WERI-Rb-1 (cell line): ENCODE results near the gene TSPAN32.

Experiments
- DNase-seq: peaks from one replicate; pipeline ENCODE4 v3.0.0-alpha.2; 2020
- H3K27ac ChIP-seq: fragments of 250-450 bp; sonication (Bioruptor Pico); 2 replicates; pipeline ENCODE4 v1.5.1; 2020; ENCODE audit warnings: mild to moderate bottlenecking, moderate library complexity
- H3K27me3 ChIP-seq: fragments of 250-450 bp; sonication (Bioruptor Pico); 2 replicates; pipeline ENCODE4 v1.5.1; 2021; ENCODE audit warnings: mild to moderate bottlenecking, low read depth, moderate library complexity; ENCODE audit not compliant: insufficient read depth, severe bottlenecking
- H3K36me3 ChIP-seq: fragments of 250-450 bp; sonication (Bioruptor Pico); 2 replicates; pipeline ENCODE4 v1.5.1; 2020; ENCODE audit warnings: mild to moderate bottlenecking, moderate library complexity
- H3K4me3 ChIP-seq: 2 replicates; pipeline ENCODE4 v1.5.1; 2011; ENCODE audit warnings: low read depth, mild to moderate bottlenecking, control low read depth, low read length
- H3K9me3 ChIP-seq: fragments of 250-450 bp; sonication (Bioruptor Pico); 2 replicates; pipeline ENCODE4 v1.5.1; 2021; ENCODE audit warnings: mild to moderate bottlenecking, moderate library complexity; ENCODE audit not compliant: severe bottlenecking
- TF ChIP-seq, protein P1 (sequence below): IDR thresholded peaks from 2 replicates; pipeline ENCODE4 v1.5.1; 2011; ENCODE audit warnings: low read depth, mild to moderate bottlenecking, control low read depth, inconsistent platforms, low read length

Gene TSPAN32

DNA sequence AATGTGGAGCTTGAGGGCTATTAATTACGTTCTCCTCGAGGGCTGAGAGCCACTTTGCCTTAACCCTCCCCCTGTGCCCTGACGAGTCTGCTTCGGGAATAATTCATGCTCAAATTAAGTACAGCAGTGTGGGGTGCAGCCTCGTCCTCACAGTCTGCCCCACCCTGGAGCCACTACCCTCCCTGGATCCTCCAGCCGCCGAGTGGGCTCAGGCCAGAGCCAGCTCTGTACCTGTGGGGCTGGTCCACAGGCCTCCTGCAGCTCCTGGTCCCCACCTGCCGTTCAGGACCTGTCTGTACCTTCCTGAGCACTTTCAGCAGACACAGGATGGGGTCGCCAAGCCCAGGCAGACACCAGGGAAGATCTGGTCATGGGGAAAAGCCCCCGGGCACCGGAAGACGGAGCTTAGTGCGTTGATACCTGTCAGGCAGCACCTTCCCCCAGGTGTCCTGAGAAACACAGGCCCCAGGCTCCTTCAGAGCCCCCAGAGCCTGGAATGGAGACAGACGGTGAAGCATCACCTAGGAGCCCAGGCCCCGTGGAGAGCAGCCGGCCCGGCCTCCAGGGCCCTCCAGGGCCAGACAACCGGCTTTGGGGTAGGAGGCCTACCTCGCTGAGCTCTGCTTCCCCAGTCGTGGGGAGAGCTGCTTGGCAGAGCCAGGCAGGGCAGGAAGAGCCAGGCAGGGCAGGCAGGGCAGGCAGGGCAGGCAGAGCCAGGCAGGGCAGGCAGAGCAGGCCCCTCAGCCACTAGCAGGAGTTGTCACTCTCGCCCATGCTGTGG is 9.7 kb downstream of the TSPAN32 start:
- TF ChIP-seq, protein P1, sequence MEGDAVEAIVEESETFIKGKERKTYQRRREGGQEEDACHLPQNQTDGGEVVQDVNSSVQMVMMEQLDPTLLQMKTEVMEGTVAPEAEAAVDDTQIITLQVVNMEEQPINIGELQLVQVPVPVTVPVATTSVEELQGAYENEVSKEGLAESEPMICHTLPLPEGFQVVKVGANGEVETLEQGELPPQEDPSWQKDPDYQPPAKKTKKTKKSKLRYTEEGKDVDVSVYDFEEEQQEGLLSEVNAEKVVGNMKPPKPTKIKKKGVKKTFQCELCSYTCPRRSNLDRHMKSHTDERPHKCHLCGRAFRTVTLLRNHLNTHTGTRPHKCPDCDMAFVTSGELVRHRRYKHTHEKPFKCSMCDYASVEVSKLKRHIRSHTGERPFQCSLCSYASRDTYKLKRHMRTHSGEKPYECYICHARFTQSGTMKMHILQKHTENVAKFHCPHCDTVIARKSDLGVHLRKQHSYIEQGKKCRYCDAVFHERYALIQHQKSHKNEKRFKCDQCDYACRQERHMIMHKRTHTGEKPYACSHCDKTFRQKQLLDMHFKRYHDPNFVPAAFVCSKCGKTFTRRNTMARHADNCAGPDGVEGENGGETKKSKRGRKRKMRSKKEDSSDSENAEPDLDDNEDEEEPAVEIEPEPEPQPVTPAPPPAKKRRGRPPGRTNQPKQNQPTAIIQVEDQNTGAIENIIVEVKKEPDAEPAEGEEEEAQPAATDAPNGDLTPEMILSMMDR, result no peak
- DNase-seq, result no peak
- H3K27ac ChIP-seq, result no peak overlapping the region

DNA sequence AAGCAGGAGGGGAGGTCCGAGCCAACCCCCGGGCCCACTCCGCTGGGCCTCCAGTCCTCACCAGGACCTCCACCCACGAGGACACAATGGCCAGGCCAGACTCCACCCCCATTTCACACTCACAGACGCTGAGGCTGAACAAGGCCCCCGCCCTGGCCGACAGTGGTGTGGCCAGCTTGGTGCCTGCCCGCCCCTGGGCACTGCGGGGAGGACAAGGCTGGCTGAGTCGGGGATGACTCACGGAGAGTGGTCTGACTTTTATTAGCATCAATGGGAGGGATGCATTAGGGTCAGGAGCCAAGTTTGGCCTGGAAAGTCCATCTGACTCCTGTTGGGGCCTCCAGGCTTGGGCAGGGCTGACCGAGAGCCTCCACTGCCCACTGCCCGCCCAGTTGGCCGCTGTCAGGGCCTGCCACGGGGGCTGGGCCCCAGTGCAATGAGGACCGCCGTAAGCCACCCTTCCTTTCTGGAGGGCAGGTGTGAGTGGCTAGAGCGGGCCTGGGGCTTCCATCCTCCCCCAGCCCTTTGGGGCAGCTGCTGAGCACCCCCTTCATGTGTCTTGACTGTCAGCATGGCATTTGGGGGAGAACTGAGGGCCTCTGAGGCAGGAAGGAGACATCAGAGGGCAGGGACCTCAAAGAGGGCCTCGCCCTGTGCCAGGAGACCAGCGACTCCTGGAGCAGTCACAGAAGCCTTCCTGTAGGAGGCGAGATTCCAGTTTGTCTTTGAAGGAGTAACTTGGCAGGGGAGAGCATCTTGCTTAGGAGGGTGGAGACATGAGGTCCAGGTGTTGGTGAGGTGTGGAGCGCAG is 10.6 kb downstream of the TSPAN32 start:
- Histone ChIP-seq H3K27ac (no peak overlapping the region), H3K9me3 (no peaks in the 10 kb centered on the region), H3K27me3 (peaks cover 9% of the 10 kb centered on the region), H3K36me3 (no peaks in the 10 kb centered on the region), H3K4me3 (no peak overlapping the region)
- DNase-seq, result no peak
- TF ChIP-seq, protein P1, result 0 out of 2 replicates have a peak, but pooled peaks have one; percentile 2

More for the DNA sequence above, 9.7 kb downstream of the TSPAN32 start:
- Histone ChIP-seq H3K9me3 (no peaks in the 10 kb centered on the region), H3K36me3 (no peaks in the 10 kb centered on the region), H3K27me3 (peaks cover 3% of the 10 kb centered on the region), H3K4me3 (no peak overlapping the region)

DNA sequence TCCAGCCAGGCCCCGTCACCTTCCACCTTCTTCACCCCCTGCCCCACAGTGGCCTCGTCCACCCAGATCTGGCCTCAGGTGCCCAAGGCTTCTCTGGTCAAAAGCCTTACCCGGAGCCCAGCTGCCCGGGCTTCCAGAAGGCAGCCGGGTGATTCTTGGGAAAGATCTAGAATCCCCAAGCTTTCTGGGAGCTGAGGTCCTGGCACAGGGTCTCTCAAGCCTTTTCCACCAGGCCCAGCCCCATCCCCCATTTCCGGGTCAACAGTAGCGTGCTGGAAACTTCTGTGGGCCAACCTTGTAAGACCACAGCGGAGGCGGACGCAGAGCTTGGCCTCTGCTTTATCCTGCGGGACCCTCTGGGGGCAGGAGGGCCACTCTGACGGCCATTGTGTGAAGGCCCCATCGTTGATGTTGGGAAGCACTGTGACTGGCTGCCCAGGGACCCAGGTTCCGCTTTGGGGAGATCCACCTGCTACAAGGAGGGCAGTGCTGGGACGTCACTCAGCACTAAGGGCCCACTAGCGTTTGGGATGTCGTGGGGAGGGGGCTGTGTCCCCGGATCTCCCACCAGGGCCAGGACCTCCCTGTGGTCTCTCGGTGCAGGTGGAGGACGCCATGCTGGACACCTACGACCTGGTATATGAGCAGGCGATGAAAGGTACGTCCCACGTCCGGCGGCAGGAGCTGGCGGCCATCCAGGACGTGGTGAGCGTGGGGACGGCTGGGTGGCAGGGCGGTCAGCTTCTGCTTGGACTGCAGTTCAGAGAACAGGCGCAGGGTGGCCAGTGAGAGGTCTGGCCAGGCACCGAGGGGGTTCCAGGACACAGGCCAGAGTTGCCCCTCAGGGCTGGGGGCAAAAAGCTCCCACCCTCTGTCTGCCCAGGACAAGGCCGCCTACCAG is 11.5 kb downstream of the TSPAN32 start:
- Histone ChIP-seq H3K9me3 (no peaks in the 10 kb centered on the region), H3K27me3 (peaks cover 16% of the 10 kb centered on the region), H3K36me3 (no peaks in the 10 kb centered on the region), H3K4me3 (no peak overlapping the region), H3K27ac (no peak overlapping the region)
- DNase-seq, result no peak
- TF ChIP-seq, protein P1, result no peak

DNA sequence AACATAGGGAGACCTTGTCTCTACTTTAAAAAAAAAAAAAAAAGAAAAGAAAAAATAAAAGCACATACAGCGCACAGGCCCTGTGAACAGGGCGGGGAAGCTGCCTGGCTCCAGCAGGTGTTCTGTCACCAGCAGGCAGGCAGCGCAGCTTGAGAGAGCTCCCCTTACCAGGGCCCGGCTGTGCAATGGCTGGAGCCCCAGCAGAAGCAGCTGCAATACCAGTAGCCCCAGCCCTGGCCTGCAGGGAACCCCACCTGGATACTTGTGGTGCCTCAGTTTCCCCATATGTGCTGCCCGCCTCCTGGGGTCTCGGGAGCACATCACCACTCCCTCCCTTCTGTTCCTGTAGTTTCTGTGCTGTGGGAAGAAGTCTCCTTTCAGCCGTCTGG is 12.3 kb downstream of the TSPAN32 start:
- H3K27ac ChIP-seq, result no peak overlapping the region
- DNase-seq, result no peak
- no peaks in the 10 kb centered on the region for H3K9me3 ChIP-seq
- no peaks in the 10 kb centered on the region for H3K36me3 ChIP-seq
- H3K27me3 ChIP-seq, result peaks cover 17% of the 10 kb centered on the region
- no peak overlapping the region for H3K4me3 ChIP-seq
- TF ChIP-seq, protein P1, result no peak

DNA sequence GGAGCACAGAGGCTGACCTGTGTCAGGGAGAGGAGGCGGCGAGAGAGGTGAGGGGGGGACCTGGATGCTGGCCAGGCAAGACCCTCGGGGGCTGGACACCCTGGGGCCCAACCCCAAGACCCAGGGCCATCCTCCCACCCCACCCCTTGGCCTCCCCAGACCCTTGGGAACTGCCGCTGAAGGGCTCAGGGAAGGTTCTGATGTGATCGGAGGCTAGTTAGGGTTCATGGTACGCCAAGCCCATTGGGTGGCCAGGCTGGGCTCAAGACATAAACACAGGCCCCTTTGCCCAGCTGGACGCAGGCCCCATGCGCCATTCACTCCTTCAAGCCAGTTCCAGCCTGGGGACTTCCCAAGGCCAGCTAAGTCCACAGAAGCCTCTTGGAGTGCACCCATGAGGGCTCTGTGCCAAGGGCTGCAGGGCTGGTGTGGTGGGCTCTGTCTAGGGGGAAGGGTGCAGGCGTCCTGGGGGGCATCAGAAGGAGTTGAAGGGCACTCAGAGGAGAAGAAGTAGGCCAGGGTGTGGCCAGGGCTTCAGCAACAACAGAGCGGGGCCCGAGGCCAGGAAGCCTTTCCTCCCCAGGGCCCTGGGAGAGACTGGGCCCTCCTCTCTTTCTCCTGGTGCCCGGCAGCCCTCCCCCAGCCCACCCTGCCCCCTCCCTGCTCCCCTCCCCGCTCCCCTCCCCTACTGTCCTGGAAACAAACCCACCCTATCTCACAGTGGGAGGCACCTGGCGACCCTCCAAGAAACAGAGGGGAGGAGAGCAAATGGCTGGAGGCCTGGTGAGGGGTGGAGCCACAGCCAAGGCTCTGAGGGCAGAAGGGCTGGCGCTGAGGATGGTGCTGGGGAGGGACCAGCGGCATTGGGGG is 12.9 kb downstream of the TSPAN32 start:
- Histone ChIP-seq H3K27me3 (peaks cover 19% of the 10 kb centered on the region), H3K4me3 (no peak overlapping the region), H3K9me3 (no peaks in the 10 kb centered on the region), H3K27ac (no peak overlapping the region), H3K36me3 (no peaks in the 10 kb centered on the region)
- TF ChIP-seq, protein P1, result no peak
- DNase-seq, result no peak
